Kidney (tissue), 14 donors: ENCODE results near the gene LPAR2. TPM values are rescaled to one million over a fixed set of nuclear protein-coding genes. Genes with fewer than 3 reads are reported as not detected.

Source experiments
- DNase-seq, 5 donors: peaks; one replicate each; pipeline ENCODE4 v3.0.0-alpha.2; 2013 to 2020
- FAIRE-seq: peaks from 2 replicates; lab custom pipeline; 2012; peaks lifted over from hg19 to GRCh38; lab: Jason Lieb, UNC
- H3K27ac ChIP-seq, 2 donors: one replicate each; pipeline ENCODE4 v1.7.0; 2013; ENCODE audit warnings: low read depth in 2 of 2, low read length in 2 of 2, inconsistent platforms in 1 of 2
- H3K27me3 ChIP-seq: one replicate; pipeline ENCODE4 v1.7.1; 2013; ENCODE audit warnings: low read length, inconsistent platforms; ENCODE audit not compliant: control insufficient read depth, insufficient read depth
- H3K36me3 ChIP-seq, 3 donors: one replicate each; pipeline versions ENCODE4 v1.7.0 to v1.7.1; 2013; ENCODE audit warnings: low read length in 3 of 3, control low read depth in 1 of 3, inconsistent platforms in 1 of 3; ENCODE audit not compliant: insufficient read depth in 3 of 3, control insufficient read depth in 2 of 3
- H3K4me1 ChIP-seq, 3 donors: one replicate each; pipeline versions ENCODE4 v1.7.0 to v1.7.1; 2013; ENCODE audit warnings: low read length in 3 of 3, inconsistent platforms in 1 of 3, low read depth in 1 of 3; ENCODE audit not compliant: control insufficient read depth in 2 of 3, insufficient read depth in 2 of 3
- H3K4me3 ChIP-seq, 3 donors: one replicate each; pipeline versions ENCODE4 v1.7.0 to v1.8.1; 2013; ENCODE audit warnings: low read length in 3 of 3, control low read depth in 1 of 3, inconsistent platforms in 1 of 3
- H3K9ac ChIP-seq, 3 donors: one replicate each; pipeline versions ENCODE4 v1.7.0 to v1.7.1; 2013; ENCODE audit warnings: low read length in 3 of 3, control low read depth in 1 of 3, inconsistent platforms in 1 of 3
- H3K9me3 ChIP-seq, 3 donors: one replicate each; pipeline versions ENCODE4 v1.7.0 to v1.7.1; 2013; ENCODE audit warnings: low read length in 3 of 3, control low read depth in 1 of 3, inconsistent platforms in 1 of 3; ENCODE audit not compliant: control insufficient read depth in 2 of 3, insufficient read depth in 1 of 3
- intact Hi-C: fragments of 100-400 bp; cut with DNase I; formaldehyde crosslinking; loops from one replicate; pipeline ENCODE4 v1.11.1; 2022
- polyA plus RNA-seq: library from polyadenylated mRNA; stranded (reverse); fragments of 350-450 nt; fragmentation: Illumina TruSeq; extraction: RNeasy Lipid Tissue Mini Kit (QIAGEN cat#74804); gene quantifications from one replicate; pipeline ENCODE4 v1.2.3, GENCODE V29; 2014; ENCODE audit warnings: low read depth, low replicate concordance; ENCODE audit not compliant: insufficient read depth
- total RNA-seq: library from RNA; stranded (reverse); fragmentation: NEBNext Ultra II Directional; extraction: Animal tissue kit (Norgen Biotek cat#: 25700); gene quantifications from one replicate; pipeline ENCODE4 v1.2.1, GENCODE V29; 2021
- TF ChIP-seq, protein P1 (sequence below): IDR thresholded peaks from 3 replicates; pipeline ENCODE4 v1.5.1; 2012; ENCODE audit warnings: mild to moderate bottlenecking, moderate library complexity, borderline replicate concordance; ENCODE audit not compliant: insufficient read depth; ENCODE audit errors: extremely low read depth
- donor health status: control.
- donor health status: control.
- donor health status: control.
- donor health status: control.
- donor health status: control.
- donor health status: DM: yes; HTN: yes; CAD: no.
- donor health status: Normal renal cell carcinoma (clear cell type).

The LPAR2 gene
- total and polyA plus RNA-seq, 2 donors from 2014 or later, result 5.6 to 10.4 TPM

GRCh38 chr19:19655051-19655594 lies 27.1 kb upstream of the LPAR2 start:
- peak in 1 of 5 donors; percentile 62 for DNase-seq
- no peak overlapping the region for H3K27ac ChIP-seq
- no peak overlapping the region for H3K4me3 ChIP-seq
- H3K9ac ChIP-seq, result no peak overlapping the region
- intact Hi-C loops, result no loop called here
- no peaks in the 10 kb centered on the region for H3K27me3 ChIP-seq
- no peaks in the 10 kb centered on the region for H3K9me3 ChIP-seq
- TF ChIP-seq, protein P1, sequence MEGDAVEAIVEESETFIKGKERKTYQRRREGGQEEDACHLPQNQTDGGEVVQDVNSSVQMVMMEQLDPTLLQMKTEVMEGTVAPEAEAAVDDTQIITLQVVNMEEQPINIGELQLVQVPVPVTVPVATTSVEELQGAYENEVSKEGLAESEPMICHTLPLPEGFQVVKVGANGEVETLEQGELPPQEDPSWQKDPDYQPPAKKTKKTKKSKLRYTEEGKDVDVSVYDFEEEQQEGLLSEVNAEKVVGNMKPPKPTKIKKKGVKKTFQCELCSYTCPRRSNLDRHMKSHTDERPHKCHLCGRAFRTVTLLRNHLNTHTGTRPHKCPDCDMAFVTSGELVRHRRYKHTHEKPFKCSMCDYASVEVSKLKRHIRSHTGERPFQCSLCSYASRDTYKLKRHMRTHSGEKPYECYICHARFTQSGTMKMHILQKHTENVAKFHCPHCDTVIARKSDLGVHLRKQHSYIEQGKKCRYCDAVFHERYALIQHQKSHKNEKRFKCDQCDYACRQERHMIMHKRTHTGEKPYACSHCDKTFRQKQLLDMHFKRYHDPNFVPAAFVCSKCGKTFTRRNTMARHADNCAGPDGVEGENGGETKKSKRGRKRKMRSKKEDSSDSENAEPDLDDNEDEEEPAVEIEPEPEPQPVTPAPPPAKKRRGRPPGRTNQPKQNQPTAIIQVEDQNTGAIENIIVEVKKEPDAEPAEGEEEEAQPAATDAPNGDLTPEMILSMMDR, result no peak
- H3K36me3 ChIP-seq, result peaks cover 0 to 76% (median 49%) of the 10 kb centered on the region in 3 donors
- no peak for FAIRE-seq
- no peaks in the 10 kb centered on the region for H3K4me1 ChIP-seq

DNA sequence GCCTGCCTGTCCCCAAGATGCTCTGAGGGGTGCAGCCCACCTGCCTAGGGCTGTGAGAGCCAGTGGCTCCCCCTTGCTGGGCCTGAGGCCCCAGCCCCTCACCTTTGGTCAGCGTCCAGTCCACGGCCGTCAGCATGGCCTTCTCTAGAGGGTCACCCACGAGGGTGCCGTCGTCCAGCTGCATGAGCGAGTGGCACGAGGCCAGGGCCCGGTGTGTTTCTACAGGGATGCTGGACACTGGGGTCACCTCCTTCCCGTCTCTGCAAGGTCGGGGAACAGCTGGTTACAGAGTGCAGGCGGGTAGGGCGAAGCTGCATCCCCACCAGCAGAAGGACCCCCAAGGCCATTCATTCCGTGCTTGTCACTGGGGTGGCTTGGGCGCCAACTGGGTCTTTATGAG lies 26.4 kb upstream of the LPAR2 start:
- H3K4me1 ChIP-seq, result no peaks in the 10 kb centered on the region
- H3K36me3 ChIP-seq, result peaks cover 0 to 79% (median 49%) of the 10 kb centered on the region in 3 donors
- H3K4me3 ChIP-seq, result no peak overlapping the region
- H3K9ac ChIP-seq, result no peak overlapping the region
- DNase-seq, result no peak
- H3K27me3 ChIP-seq, result no peaks in the 10 kb centered on the region
- FAIRE-seq, result no peak
- H3K9me3 ChIP-seq, result no peaks in the 10 kb centered on the region
- TF ChIP-seq, protein P1, result no peak
- intact Hi-C loops, result no loop called here
- no peak overlapping the region for H3K27ac ChIP-seq

GRCh38 chr19:19653597-19654147 lies 25.7 kb upstream of the LPAR2 start:
- FAIRE-seq (no peak), DNase-seq (no peak)
- Histone ChIP-seq H3K27me3 (no peaks in the 10 kb centered on the region), H3K4me3 (no peak overlapping the region), H3K9ac (no peak overlapping the region), H3K27ac (no peak overlapping the region), H3K4me1 (no peaks in the 10 kb centered on the region), H3K36me3 (peaks cover 0 to 81% (median 49%) of the 10 kb centered on the region in 3 donors), H3K9me3 (no peaks in the 10 kb centered on the region)
- intact Hi-C loops, result no loop called here
- TF ChIP-seq, protein P1, result no peak
